ENCODE results near the gene MYLIP.

DNA sequence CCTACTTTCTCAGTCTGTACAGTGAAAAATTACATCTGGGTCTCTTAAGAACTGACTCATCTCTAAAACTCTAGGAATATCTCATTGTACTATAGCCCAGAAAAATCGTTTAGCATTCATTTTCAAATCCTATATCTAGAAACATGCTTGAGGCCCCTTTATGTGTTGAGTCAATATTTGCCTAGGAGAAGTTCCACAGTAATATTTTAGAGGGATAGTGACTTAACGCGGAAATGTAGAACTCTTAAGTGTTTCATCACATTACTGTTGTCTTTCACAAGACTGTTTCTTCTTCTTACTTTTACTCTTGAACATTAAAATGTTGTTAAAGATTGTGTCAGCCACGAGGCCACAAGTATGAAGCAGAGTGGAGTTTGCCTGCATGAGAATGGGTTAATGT is 23.0 kb upstream of the MYLIP start:
- TF ChIP-seq CTCF (conservative IDR thresholded peaks at IDR 0.05) = no peak
- TF ChIP-seq EZH2 (IDR thresholded peaks at IDR 0.05; ENCODE audit: low read depth) = no peak
